GM12878 (cell line): ENCODE measurements around the gene METTL9. TPM values are rescaled to one million over a fixed set of nuclear protein-coding genes. Genes with fewer than 3 reads are reported as not detected.

Source experiments
- ATAC-seq: fragments of 200-7000 bp; cut with Tn5 transposase; 3 replicates; pipeline ENCODE4 v1.9.1; 2020; ENCODE audit warnings: mild to moderate bottlenecking, moderate library complexity
- BruUV-seq: library from RNA; stranded (reverse); fragments of 400-500 nt; replicated peaks from 2 replicates; lab custom pipeline; 2021; lab: Mats Ljungman, UMichigan
- CTCF ChIA-PET: fragments of 300-600 bp; sonication (Branson Sonifier 250); formaldehyde crosslinking; extraction: SDS; loops from one replicate; lab custom pipeline; 2021; ENCODE audit warnings: inconsistent platforms; lab: Yijun Ruan, JAX
- POLR2A ChIA-PET: fragments of 350-600 bp; formaldehyde crosslinking; extraction: SDS; loops from one replicate; lab custom pipeline; 2021; ENCODE audit warnings: inconsistent platforms; lab: Charles Lee
- RAD21 ChIA-PET: fragments of 300-600 bp; sonication (Branson Sonifier 250); formaldehyde crosslinking; loops from one replicate; lab custom pipeline; 2023; ENCODE audit warnings: antibody characterized with exemption; ENCODE audit not compliant: unreplicated experiment; lab: Charles Lee
- SMC1A ChIA-PET: fragments of 300-600 bp; sonication (Branson Sonifier 250); formaldehyde crosslinking; loops from one replicate; lab custom pipeline; 2023; ENCODE audit not compliant: unreplicated experiment, uncharacterized antibody; lab: Charles Lee
- DNase-seq: peaks from one replicate; pipeline ENCODE4 v3.0.0-alpha.2; 2011; ENCODE audit warnings: low read depth, low spot score
- FAIRE-seq: peaks from 3 replicates; lab custom pipeline; 2011; peaks lifted over from hg19 to GRCh38; lab: Jason Lieb, UNC
- H2AFZ ChIP-seq: 2 replicates; pipeline ENCODE4 v1.6.0; 2011; ENCODE audit warnings: low read depth, low read length, control low read depth; ENCODE audit not compliant: control insufficient read depth
- H3K27ac ChIP-seq: 2 replicates; pipeline ENCODE4 v1.5.1; 2011; ENCODE audit warnings: control low read depth; ENCODE audit not compliant: control insufficient read depth, insufficient read depth
- H3K27me3 ChIP-seq, 2 experiments: replicated peaks in 1 of 2; 2 replicates each; pipeline versions ENCODE4 v1.6.0 to v1.6.1; 2011; ENCODE audit warnings: low read length in 1 of 2; ENCODE audit not compliant: control insufficient read depth in 2 of 2, insufficient read depth in 2 of 2
- H3K36me3 ChIP-seq, 2 experiments: 2 replicates each; pipeline ENCODE4 v1.5.1; 2011; ENCODE audit warnings: low read length in 1 of 2; ENCODE audit not compliant: control insufficient read depth in 2 of 2, insufficient read depth in 2 of 2
- H3K4me1 ChIP-seq: 2 replicates; pipeline ENCODE4 v1.6.1; 2011; ENCODE audit warnings: mild to moderate bottlenecking, low read length, moderate library complexity, mixed read lengths; ENCODE audit not compliant: control insufficient read depth, insufficient read depth
- H3K4me2 ChIP-seq: 2 replicates; pipeline ENCODE4 v1.6.0; 2011; ENCODE audit warnings: control low read depth; ENCODE audit not compliant: control insufficient read depth, insufficient read depth
- H3K4me3 ChIP-seq: fragments of 200-600 bp; sonication (generic); 2 replicates; pipeline ENCODE4 v1.5.1; 2016
- H3K79me2 ChIP-seq: 2 replicates; pipeline ENCODE4 v1.6.0; 2011; ENCODE audit warnings: low read length; ENCODE audit not compliant: control insufficient read depth, insufficient read depth
- H3K9ac ChIP-seq: 2 replicates; pipeline ENCODE4 v1.8.0; 2011; ENCODE audit warnings: low read length, control low read depth, mixed read lengths; ENCODE audit not compliant: control insufficient read depth, insufficient read depth
- H3K9me3 ChIP-seq: replicated peaks from 3 replicates; pipeline ENCODE4 v1.5.1; 2011; ENCODE audit warnings: mild to moderate bottlenecking, low read length; ENCODE audit not compliant: control insufficient read depth, insufficient read depth
- H4K20me1 ChIP-seq: 2 replicates; pipeline ENCODE4 v1.6.0; 2011; ENCODE audit not compliant: control insufficient read depth, insufficient read depth
- BCL11A ChIP-seq: IDR thresholded peaks from 2 replicates; pipeline ENCODE4 v1.6.1; 2011; ENCODE audit warnings: low read depth, low read length
- BHLHE40 ChIP-seq, 2 experiments: fragments of 450-650 bp in 1 of 2; IDR thresholded peaks; 2 replicates each; pipeline ENCODE4 v1.6.1; 2011 to 2017; ENCODE audit warnings: low read depth in 2 of 2, borderline replicate concordance in 1 of 2, improper control_type of control experiment in 1 of 2, low read length in 1 of 2, mild to moderate bottlenecking in 1 of 2
- CBX3 ChIP-seq: fragments of 200-600 bp; sonication (generic); IDR thresholded peaks from 2 replicates; pipeline ENCODE4 v1.6.1; 2016; ENCODE audit warnings: low read depth, borderline replicate concordance
- DPF2 ChIP-seq: fragments of 450-650 bp; IDR thresholded peaks from 2 replicates; pipeline ENCODE4 v1.6.1; 2017; ENCODE audit warnings: mild to moderate bottlenecking
- E4F1 ChIP-seq: fragments of 450-650 bp; IDR thresholded peaks from 2 replicates; pipeline ENCODE4 v1.6.1; 2018; ENCODE audit warnings: borderline replicate concordance, mild to moderate bottlenecking; ENCODE audit not compliant: partially characterized antibody
- HCFC1 ChIP-seq: fragments of 150-350 bp; IDR thresholded peaks from 2 replicates; pipeline ENCODE4 v1.6.1; 2014; ENCODE audit warnings: low read length
- KLF5 ChIP-seq: fragments of 450-650 bp; IDR thresholded peaks from 2 replicates; pipeline ENCODE4 v1.6.1; 2014; ENCODE audit warnings: mild to moderate bottlenecking; ENCODE audit not compliant: partially characterized antibody
- MEF2B ChIP-seq: fragments of 450-650 bp; IDR thresholded peaks from 2 replicates; pipeline ENCODE4 v1.6.1; 2018; ENCODE audit warnings: mild to moderate bottlenecking, moderate library complexity; ENCODE audit not compliant: partially characterized antibody, poor library complexity, severe bottlenecking
- RB1 ChIP-seq: fragments of 450-650 bp; formaldehyde crosslinking; IDR thresholded peaks from 2 replicates; pipeline ENCODE4 v1.6.1; 2017; ENCODE audit warnings: mild to moderate bottlenecking, borderline replicate concordance
- RELB ChIP-seq: fragments of 450-650 bp; IDR thresholded peaks from 2 replicates; pipeline ENCODE4 v1.6.1; 2017; ENCODE audit warnings: low read depth, mild to moderate bottlenecking, moderate library complexity
- RUNX3 ChIP-seq: IDR thresholded peaks from 2 replicates; pipeline ENCODE4 v1.6.1; 2012; ENCODE audit warnings: low read length, inconsistent platforms
- WGBS: methylation state at CpG from one replicate; pipeline ENCODE4 v1.1.6; 2016; ENCODE audit warnings: low lambda C conversion rate; ENCODE audit not compliant: insufficient replicate concordance, insufficient coverage; ENCODE audit errors: missing lambda C conversion rate; 5-methylcytosine and 5-hydroxymethylcytosine counted together
- in situ Hi-C: fragments of 300-500 bp; cut with MboI; formaldehyde crosslinking; loops from 9 replicates; pipeline ENCODE4 v1.14.3; 2018; ENCODE audit warnings: mixed read lengths
- intact Hi-C: fragments of 100-400 bp; cut with micrococcal nuclease; formaldehyde crosslinking; loops from one replicate; pipeline ENCODE4 v1.14.2; 2022; ENCODE audit not compliant: unreplicated experiment
- polyA plus RNA-seq, 11 experiments: library from polyadenylated mRNA; depleted of rRNA in 4 of 11; unstranded in 6 of 11; stranded (reverse) in 5 of 11; fragments of >200 nt; fragmentation: Nextera tagmentation in 4 of 11; fragmentation: Illumina TruSeq in 1 of 11; extraction: Ambion mirVana in 4 of 11; extraction: Trizol in 1 of 11; gene quantifications; 1 replicate in 1 of 11; 2 replicates in 10 of 11; pipeline versions ENCODE4 v1.2.1 to v1.2.3, GENCODE V29; 2011 to 2016; ENCODE audit warnings: inconsistent platforms in 2 of 11, missing spikeins in 2 of 11, low read depth in 1 of 11
- total RNA-seq, 4 experiments: library from RNA; depleted of rRNA in 3 of 4; stranded (reverse); fragments of >200 nt in 3 of 4; fragmentation: Illumina TruSeq in 1 of 4; extraction: Trizol in 1 of 4; gene quantifications; 2 replicates each; pipeline versions ENCODE4 v1.2.1 to v1.2.3, GENCODE V29; 2013 to 2021

METTL9 gene
- total and polyA plus RNA-seq, 10 of the 15 experiments (the other 5 are each of a cell fraction or from before 2014, with no cell fraction given): 19.4 to 119 (median 101) TPM

DNA sequence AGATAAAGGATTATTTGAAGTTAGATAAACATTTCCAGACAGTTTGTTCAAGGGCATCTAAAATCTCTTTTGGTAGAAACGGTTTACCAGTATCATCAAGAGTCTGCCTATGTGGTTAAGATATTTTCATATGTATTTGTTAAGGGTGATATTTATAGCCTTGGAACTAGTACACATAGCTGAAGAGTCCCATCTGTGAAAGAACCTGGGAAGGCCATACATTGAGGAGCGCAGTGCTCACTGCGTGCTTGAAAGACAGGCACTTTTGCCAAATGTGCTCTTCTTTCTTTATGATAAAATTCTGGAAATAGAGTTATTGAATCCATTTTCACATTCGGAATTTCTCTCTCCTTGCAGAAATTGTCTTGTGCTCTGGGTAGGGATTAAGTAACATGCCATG, 45.3 kb downstream of the METTL9 start:
- Histone ChIP-seq H2AFZ (no peak overlapping the region; the same call in 1 of the 2 replicates), H3K36me3 (no peaks in the 10 kb centered on the region)
- TF ChIP-seq RUNX3 (peak; percentile 41; the same call in 1 of the 2 replicates), KLF5 (no peak), RB1 (no peak)
- TF ChIP-seq, all 136 proteins: peak for 1
- intact Hi-C loops: no loop called here
- Histone ChIP-seq H3K9ac (peak overlapping the region; percentile 48), H3K27me3 (no peaks in the 10 kb centered on the region), H3K4me2 (peak overlapping the region; percentile 51), H3K4me3 (peak overlapping the region; percentile 58), H4K20me1 (no peaks in the 10 kb centered on the region), H3K9me3 (no peaks in the 10 kb centered on the region), H3K4me1 (peaks cover 33% of the 10 kb centered on the region), H3K27ac (peak overlapping the region; percentile 88), H3K79me2 (no peaks in the 10 kb centered on the region; the same call in 1 of the 2 replicates)
- WGBS: 50% methylated on average over 4 of the region's 4 CpGs
- DNase-seq: no peak
- CTCF ChIA-PET: interaction anchor here (0.9 to 10.1 kb wide), 14 partner anchors 8 to 544 kb away, joined by 3 to 100 read pairs (median 6); partner anchors contain the start of gene IGSF6
- SMC1A ChIA-PET: interaction anchor here (0.7 to 10.1 kb wide), 9 partner anchors 7 to 65 kb away, joined by 3 to 204 read pairs (median 4); partner anchors contain the start of genes IGSF6 and METTL9
- in situ Hi-C loops: no loop called here
- no peak for FAIRE-seq
- BruUV-seq: TSS peak; percentile 82
- POLR2A ChIA-PET: interaction anchor here (1.2 to 1.5 kb wide), 2 partner anchors 44 to 124 kb away, joined by 7 to 8 read pairs; no protein-coding TSS in a partner anchor
- ATAC-seq: peak; percentile 13; the same call in 2 of the 3 replicates
- RAD21 ChIA-PET: interaction anchor here (0.6 to 6.8 kb wide), 8 partner anchors 12 to 1861 kb away, joined by 3 to 52 read pairs (median 7); no protein-coding TSS in a partner anchor

- Histone ChIP-seq H3K9me3 (no peaks in the 10 kb centered on the region), H3K27me3 (no peaks in the 10 kb centered on the region), H3K27ac (peak overlapping the region; percentile 88), H4K20me1 (no peaks in the 10 kb centered on the region), H3K9ac (peak overlapping the region; percentile 48), H3K79me2 (no peaks in the 10 kb centered on the region; the same call in 1 of the 2 replicates), H3K4me2 (peak overlapping the region; percentile 51), H3K4me1 (peaks cover 33% of the 10 kb centered on the region), H3K36me3 (no peaks in the 10 kb centered on the region; a peak in 1 of 4 replicates), H3K4me3 (peak overlapping the region; percentile 58), H2AFZ (peak overlapping the region; percentile 30; the same call in 1 of the 2 replicates)
- ChIA-PET CTCF (interaction anchor here (0.6 to 10.1 kb wide), 19 partner anchors 10 to 543 kb away, joined by 3 to 100 read pairs (median 4); no protein-coding TSS in a partner anchor), POLR2A (interaction anchor here (1.0 to 1.5 kb wide), 4 partner anchors 12 to 1371 kb away, joined by 3 to 8 read pairs (median 6); no protein-coding TSS in a partner anchor), SMC1A (interaction anchor here (0.6 to 10.1 kb wide), 16 partner anchors 9 to 1897 kb away, joined by 3 to 204 read pairs (median 4); partner anchors contain the start of gene METTL9), RAD21 (interaction anchor here (0.7 to 3.6 kb wide), 13 partner anchors 8 to 543 kb away, joined by 3 to 36 read pairs (median 4); no protein-coding TSS in a partner anchor)
- BruUV-seq: no TSS peak
- WGBS: under 1% methylated on average over 9 of the region's 9 CpGs
- peak; percentile 69 for DNase-seq
- intact Hi-C loops (no loop called here), in situ Hi-C loops (no loop called here)
- peak; percentile 86 for FAIRE-seq
- peak; percentile 63 for ATAC-seq
- peak; percentile 48 to 61; a peak in 2 of 4 replicates for TF ChIP-seq BHLHE40 (IDR thresholded peaks at IDR 0.05; ENCODE audit: borderline replicate concordance in 1 of 2, low read depth in 2 of 2, low read length in 1 of 2)
- peak; percentile 58 for TF ChIP-seq E4F1
- TF ChIP-seq BCL11A: peak; percentile 56; the same call in 1 of the 2 replicates
- TF ChIP-seq RUNX3: peak; percentile 79
- no peak for TF ChIP-seq CBX3
- no peak for TF ChIP-seq HCFC1
- peak; percentile 73 for TF ChIP-seq DPF2
- TF ChIP-seq MEF2B: peak; percentile 61
- peak; percentile 79 for TF ChIP-seq RELB
Observed at GRCh38 chr16:21645261-21645721, 45.9 kb downstream of the METTL9 start.
